IMR-90 (cell line): ENCODE results near the gene EMC9. TPM values are rescaled to one million over a fixed set of nuclear protein-coding genes. Genes with fewer than 3 reads are reported as not detected.

Source experiments
- ATAC-seq: fragments of 200-7000 bp; cut with Tn5 transposase; 2 replicates; pipeline ENCODE4 v1.9.1; 2020; ENCODE audit warnings: low read depth, mild to moderate bottlenecking, moderate library complexity
- BruUV-seq: library from RNA; stranded (reverse); fragments of 400-500 nt; replicated peaks from 2 replicates; lab custom pipeline; 2021; lab: Mats Ljungman, UMichigan
- CTCF ChIA-PET: fragments of 300-600 bp; formaldehyde crosslinking; extraction: SDS; loops from one replicate; lab custom pipeline; 2021; ENCODE audit warnings: antibody characterized with exemption; lab: Yijun Ruan, JAX
- POLR2A ChIA-PET: fragments of 300-600 bp; sonication (Branson Sonifier 250); formaldehyde crosslinking; loops from one replicate; lab custom pipeline; 2022; ENCODE audit warnings: antibody characterized with exemption; ENCODE audit not compliant: unreplicated experiment; lab: Charles Lee
- DNase-seq: peaks from one replicate; pipeline ENCODE4 v3.0.0; 2013
- H2AFZ ChIP-seq: replicated peaks from 2 replicates; pipeline ENCODE3; 2013; ENCODE audit warnings: low read length, mild to moderate bottlenecking; ENCODE audit not compliant: poor library complexity
- H2AK5ac ChIP-seq: 2 replicates; pipeline ENCODE4 v1.6.1; 2013; ENCODE audit warnings: low read depth, low read length, inconsistent platforms
- H2AK9ac ChIP-seq: replicated peaks from 2 replicates; pipeline ENCODE3; 2013; ENCODE audit warnings: mild to moderate bottlenecking, low read depth, low read length, moderate library complexity; ENCODE audit not compliant: poor library complexity
- H2BK120ac ChIP-seq: 2 replicates; pipeline ENCODE4 v1.6.1; 2013; ENCODE audit warnings: low read depth, low read length, inconsistent platforms
- H2BK15ac ChIP-seq: 3 replicates; pipeline ENCODE4 v1.6.1; 2013; ENCODE audit warnings: low read depth, low read length, inconsistent platforms
- H2BK20ac ChIP-seq: 2 replicates; pipeline ENCODE4 v1.6.1; 2013; ENCODE audit warnings: low read depth, mild to moderate bottlenecking, inconsistent platforms, low read length, moderate library complexity
- H2BK5ac ChIP-seq: 2 replicates; pipeline ENCODE4 v1.6.1; 2013; ENCODE audit warnings: mild to moderate bottlenecking, low read depth, low read length, inconsistent platforms; ENCODE audit not compliant: poor library complexity, severe bottlenecking
- H3K14ac ChIP-seq: replicated peaks from 2 replicates; pipeline ENCODE4 v1.6.1; 2013; ENCODE audit warnings: low read depth, low read length, inconsistent platforms
- H3K18ac ChIP-seq: 2 replicates; pipeline ENCODE4 v1.6.1; 2013; ENCODE audit warnings: low read depth, low read length, control low read depth
- H3K23ac ChIP-seq: 2 replicates; pipeline ENCODE4 v1.6.1; 2013; ENCODE audit warnings: low read depth, low read length, inconsistent platforms
- H3K27ac ChIP-seq: 2 replicates; pipeline ENCODE4 v1.5.1; 2013; ENCODE audit warnings: mild to moderate bottlenecking, control low read depth, low read length; ENCODE audit not compliant: insufficient read depth
- H3K27me3 ChIP-seq: 2 replicates; pipeline ENCODE4 v1.6.1; 2013; ENCODE audit warnings: low read length; ENCODE audit not compliant: control insufficient read depth, insufficient read depth
- H3K36me3 ChIP-seq: 2 replicates; pipeline ENCODE4 v1.6.1; 2013; ENCODE audit warnings: low read length, mixed read lengths; ENCODE audit not compliant: control insufficient read depth, insufficient read depth
- H3K4ac ChIP-seq: 2 replicates; pipeline ENCODE4 v1.6.1; 2013; ENCODE audit warnings: low read depth, low read length, inconsistent platforms
- H3K4me1 ChIP-seq: 2 replicates; pipeline ENCODE4 v1.6.1; 2013; ENCODE audit warnings: low read length, mixed read lengths; ENCODE audit not compliant: control insufficient read depth, insufficient read depth
- H3K4me2 ChIP-seq: 2 replicates; pipeline ENCODE4 v1.6.1; 2013; ENCODE audit warnings: low read depth, mild to moderate bottlenecking, control low read depth, low read length, moderate library complexity
- H3K4me3 ChIP-seq: 2 replicates; pipeline ENCODE4 v1.5.1; 2013; ENCODE audit warnings: low read depth, mild to moderate bottlenecking, control low read depth, low read length, moderate library complexity; ENCODE audit not compliant: insufficient read depth
- H3K56ac ChIP-seq: 2 replicates; pipeline ENCODE4 v1.6.1; 2013; ENCODE audit warnings: low read length, inconsistent platforms; ENCODE audit not compliant: insufficient read depth; ENCODE audit errors: extremely low read depth
- H3K79me1 ChIP-seq, 2 experiments: 2 replicates each; pipeline ENCODE4 v1.6.1; 2013; ENCODE audit warnings: low read length in 2 of 2, inconsistent platforms in 1 of 2, low read depth in 1 of 2
- H3K9ac ChIP-seq: 2 replicates; pipeline ENCODE4 v1.6.1; 2013; ENCODE audit warnings: low read depth, low read length, control low read depth
- H3K9me1 ChIP-seq: 2 replicates; pipeline ENCODE4 v1.6.1; 2013; ENCODE audit warnings: low read length, inconsistent platforms; ENCODE audit not compliant: insufficient read depth
- H3K9me3 ChIP-seq: 2 replicates; pipeline ENCODE4 v1.6.1; 2013; ENCODE audit warnings: low read length; ENCODE audit not compliant: control insufficient read depth, insufficient read depth
- H4K20me1 ChIP-seq: 2 replicates; pipeline ENCODE4 v1.6.1; 2013; ENCODE audit warnings: low read length, inconsistent platforms; ENCODE audit not compliant: insufficient read depth
- H4K5ac ChIP-seq: 2 replicates; pipeline ENCODE4 v1.6.1; 2013; ENCODE audit warnings: mild to moderate bottlenecking, low read depth, low read length, control low read depth
- H4K8ac ChIP-seq, 2 experiments: 2 replicates each; pipeline ENCODE4 v1.6.1; 2013; ENCODE audit warnings: low read depth in 2 of 2, low read length in 2 of 2, control low read depth in 1 of 2, inconsistent platforms in 1 of 2
- H4K91ac ChIP-seq: 2 replicates; pipeline ENCODE4 v1.6.1; 2013; ENCODE audit warnings: low read depth, low read length, inconsistent platforms; ENCODE audit not compliant: insufficient read depth
- CHD1 ChIP-seq: IDR thresholded peaks from 2 replicates; pipeline ENCODE4 v1.6.1; 2012; ENCODE audit warnings: low read depth, low read length, improper control_type of control experiment
- ELK1 ChIP-seq: fragments of 150-350 bp; IDR thresholded peaks from 2 replicates; pipeline ENCODE4 v1.6.1; 2016; ENCODE audit warnings: low read depth, mild to moderate bottlenecking, low read length, moderate library complexity, borderline replicate concordance
- MAZ ChIP-seq: IDR thresholded peaks from 2 replicates; pipeline ENCODE4 v1.6.1; 2012; ENCODE audit warnings: low read depth, mild to moderate bottlenecking, low read length, improper control_type of control experiment, moderate library complexity, borderline replicate concordance
- NFE2L2 ChIP-seq: fragments of 150-350 bp; IDR thresholded peaks from 2 replicates; pipeline ENCODE4 v1.6.1; 2016; ENCODE audit warnings: low read depth, mild to moderate bottlenecking, low read length
- RFX5 ChIP-seq: IDR thresholded peaks from 2 replicates; pipeline ENCODE4 v1.8.0; 2012; ENCODE audit warnings: low read depth, mild to moderate bottlenecking, low read length, moderate library complexity
- WGBS, 2 experiments: methylation state at CpG; one replicate each; pipeline versions ENCODE4 v1.1.5 to v1.1.7; 2013; ENCODE audit warnings: missing lambda C conversion rate in 2 of 2; ENCODE audit not compliant: insufficient read length in 1 of 2; ENCODE audit errors: extremely low coverage in 2 of 2; 5-methylcytosine and 5-hydroxymethylcytosine counted together
- dilution Hi-C: fragments of 300-500 bp; cut with HindIII; formaldehyde crosslinking; loops from one replicate; pipeline ENCODE4 v1.14.3; 2018; ENCODE audit warnings: low sequenced_read_pairs; ENCODE audit not compliant: unreplicated experiment
- in situ Hi-C: fragments of 300-500 bp; cut with MboI; formaldehyde crosslinking; loops from 3 replicates; pipeline ENCODE4 v1.14.3; 2019; ENCODE audit warnings: low sequenced_read_pairs, inconsistent platforms, mixed read lengths
- intact Hi-C: fragments of 100-400 bp; cut with micrococcal nuclease; formaldehyde crosslinking; loops from 2 replicates; pipeline ENCODE4 v1.10.0; 2022
- polyA plus RNA-seq, 3 experiments: library from polyadenylated mRNA; depleted of rRNA; stranded (reverse); fragments of >200 nt; gene quantifications; 2 replicates each; pipeline ENCODE4 v1.2.3, GENCODE V29; 2012; ENCODE audit warnings: low replicate concordance in 1 of 3
- total RNA-seq: library from RNA; depleted of rRNA; stranded (reverse); fragments of >200 nt; gene quantifications from 2 replicates; pipeline ENCODE4 v1.2.3, GENCODE V29; 2012

EMC9 gene
- total and polyA plus RNA-seq, 2 of the 4 experiments (the other 2 are of a cell fraction), result 15.1 to 19.2 TPM

GRCh38 chr14:24123424-24124417 lies 17.7 kb downstream of the EMC9 start (continued):
- TF ChIP-seq NFE2L2, result no peak

- Histone ChIP-seq H2AFZ (peak overlapping the region; percentile 41), H3K27ac (no peak overlapping the region), H2BK20ac (no peak overlapping the region), H3K23ac (no peak overlapping the region), H3K14ac (no peak overlapping the region), H4K91ac (no peak overlapping the region), H3K4me1 (no peaks in the 10 kb centered on the region), H2BK120ac (no peak overlapping the region), H3K9me1 (no peaks in the 10 kb centered on the region), H3K36me3 (peaks cover 33% of the 10 kb centered on the region), H4K5ac (no peak overlapping the region), H3K79me1 (no peaks in the 10 kb centered on the region), H3K4ac (no peak overlapping the region), H3K27me3 (no peaks in the 10 kb centered on the region), H4K20me1 (no peaks in the 10 kb centered on the region), H4K8ac (no peak overlapping the region), H2BK15ac (no peak overlapping the region), H2BK5ac (no peak overlapping the region), H3K9me3 (no peaks in the 10 kb centered on the region), H3K4me2 (no peak overlapping the region), H3K4me3 (no peak overlapping the region), H3K9ac (no peak overlapping the region), H2AK9ac (no peak overlapping the region), H3K56ac (no peak overlapping the region), H3K18ac (no peak overlapping the region), H2AK5ac (no peak overlapping the region)
- no TSS peak for BruUV-seq
- no peak for DNase-seq
- intact Hi-C loops (no loop called here), dilution Hi-C loops (no loop called here), in situ Hi-C loops (no loop called here)
- WGBS, 2 experiments, result 92% methylated on average over 2 of the region's 8 CpGs; no CpG with 5 or more reads in 1 of the 2 experiments
- CTCF ChIA-PET, result no interaction called here
- POLR2A ChIA-PET, result no interaction called here
- no peak for ATAC-seq
- TF ChIP-seq ELK1 (no peak), RFX5 (no peak), MAZ (no peak), CHD1 (no peak)
Observed at GRCh38 chr14:24122898-24123297, 18.5 kb downstream of the EMC9 start.
